BLaER1 (cell line): Measurements from ENCODE around the gene ACY1.

Experiments used
- H3K27ac ChIP-seq: shearing (Covaris generic); formaldehyde crosslinking; 2 replicates; pipeline ENCODE4 v1.8.1; 2022
- H3K27me3 ChIP-seq: shearing (Covaris generic); formaldehyde crosslinking; 2 replicates; pipeline ENCODE4 v1.8.1; 2022
- H3K36me3 ChIP-seq: shearing (Covaris generic); formaldehyde crosslinking; 2 replicates; pipeline ENCODE4 v1.8.1; 2022
- H3K4me1 ChIP-seq: shearing (Covaris generic); formaldehyde crosslinking; 2 replicates; pipeline ENCODE4 v1.8.1; 2022
- H3K4me2 ChIP-seq: shearing (Covaris generic); formaldehyde crosslinking; 2 replicates; pipeline ENCODE4 v1.8.1; 2022
- H3K4me3 ChIP-seq: shearing (Covaris generic); formaldehyde crosslinking; 2 replicates; pipeline ENCODE4 v1.8.1; 2022
- H3K9ac ChIP-seq: shearing (Covaris generic); formaldehyde crosslinking; 2 replicates; pipeline ENCODE4 v1.8.1; 2022
- H3K9me3 ChIP-seq: shearing (Covaris generic); formaldehyde crosslinking; 2 replicates; pipeline ENCODE4 v1.8.1; 2022
- H4K20me1 ChIP-seq: shearing (Covaris generic); formaldehyde crosslinking; 2 replicates; pipeline ENCODE4 v1.8.1; 2022
- Cebpa-rat ChIP-seq: shearing (Covaris generic); IDR thresholded peaks from 2 replicates; pipeline ENCODE4 v1.8.1; 2022

ACY1 gene

DNA sequence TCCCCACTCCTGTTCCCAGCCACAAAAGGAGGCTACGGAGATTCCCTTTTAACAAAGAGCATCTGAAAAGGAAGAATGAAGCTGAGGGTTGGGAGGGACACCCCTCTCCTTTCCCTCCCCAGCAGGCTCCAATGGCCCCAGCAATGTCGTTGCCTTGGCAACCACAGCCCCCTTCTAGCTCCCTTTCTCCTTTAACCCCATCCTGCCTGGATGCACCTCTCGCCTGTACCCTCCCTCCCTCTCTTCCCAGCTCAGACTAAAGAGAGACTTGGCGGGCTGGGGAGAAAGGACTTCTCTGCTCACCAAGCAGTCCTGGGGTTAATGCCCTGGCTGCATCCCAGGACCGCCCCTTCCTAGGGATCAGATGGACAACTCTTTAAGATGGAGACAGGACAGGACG is 19.4 kb downstream of the ACY1 start:
- TF ChIP-seq Cebpa-rat, result no peak
- H3K36me3 ChIP-seq, result no peaks in the 10 kb centered on the region
- H3K4me1 ChIP-seq, result peaks cover 55% of the 10 kb centered on the region
- H3K4me2 ChIP-seq, result no peak overlapping the region
- no peak overlapping the region for H3K4me3 ChIP-seq
- no peaks in the 10 kb centered on the region for H3K9me3 ChIP-seq
- H3K9ac ChIP-seq, result peak overlapping the region; percentile 4; the same call in 1 of the 2 replicates
- H3K27ac ChIP-seq, result no peak overlapping the region
- no peaks in the 10 kb centered on the region for H3K27me3 ChIP-seq
- H4K20me1 ChIP-seq, result no peaks in the 10 kb centered on the region

DNA sequence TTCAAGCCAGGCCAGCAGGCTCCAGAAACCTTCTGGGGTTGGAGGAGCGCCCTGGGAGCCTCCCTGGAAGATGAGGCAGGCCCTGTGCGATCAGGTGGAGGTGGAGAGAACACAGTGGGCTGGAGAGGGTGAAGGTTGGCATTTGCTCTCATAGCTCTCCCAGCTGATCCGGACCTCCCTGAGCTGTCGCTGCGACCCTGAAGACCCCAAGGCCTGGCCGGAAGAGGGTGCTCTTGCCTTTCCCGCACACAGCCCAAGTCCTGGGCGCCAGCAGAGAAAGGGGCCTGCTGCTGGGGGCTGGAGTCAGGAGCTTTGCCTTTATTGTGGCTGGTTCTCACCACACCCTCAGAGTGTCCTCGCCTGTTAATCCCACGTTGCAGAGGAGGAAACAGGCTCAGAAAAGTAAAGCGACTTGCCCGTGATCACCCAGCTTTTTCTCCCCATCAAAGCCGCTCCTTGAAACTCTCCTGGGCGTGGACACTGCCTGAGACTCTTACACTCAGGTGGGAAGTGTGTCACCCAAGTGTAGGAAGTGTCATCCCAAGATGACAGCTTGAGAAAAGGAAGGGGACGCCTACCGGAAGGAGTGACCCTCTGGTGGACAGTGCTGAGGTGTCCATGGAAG is 20.9 kb downstream of the ACY1 start:
- Histone ChIP-seq H3K9ac (peak overlapping the region; percentile 48; the same call in 1 of the 2 replicates), H3K27me3 (no peaks in the 10 kb centered on the region), H3K9me3 (no peaks in the 10 kb centered on the region), H3K27ac (no peak overlapping the region), H3K36me3 (no peaks in the 10 kb centered on the region), H4K20me1 (no peaks in the 10 kb centered on the region), H3K4me1 (peaks cover 55% of the 10 kb centered on the region), H3K4me2 (peak overlapping the region; percentile 76), H3K4me3 (no peak overlapping the region)
- no peak for TF ChIP-seq Cebpa-rat

DNA sequence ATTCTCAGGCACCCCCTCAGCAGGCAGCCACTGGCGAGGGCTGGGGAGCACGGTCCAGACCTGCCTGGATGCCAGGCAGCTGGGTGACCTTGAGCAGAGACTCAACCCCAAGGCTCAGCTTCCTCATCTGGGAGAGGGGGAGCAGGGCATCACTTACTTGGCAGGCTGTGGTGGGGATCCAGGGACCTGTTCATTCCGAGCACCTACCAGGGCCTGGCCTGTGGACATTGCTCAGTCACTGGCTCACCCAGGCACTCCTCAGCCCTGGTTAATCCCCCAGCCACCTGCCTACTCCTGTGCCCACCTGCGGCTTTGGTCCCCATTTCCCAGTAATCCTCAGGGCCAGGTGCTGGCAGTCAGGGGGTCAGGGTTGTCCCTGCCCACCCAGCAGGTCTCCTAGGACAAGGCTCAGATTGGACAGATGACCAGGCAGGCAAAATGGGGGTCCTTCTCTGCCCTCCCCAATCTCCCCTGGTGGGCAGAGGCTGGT is 21.6 kb downstream of the ACY1 start:
- no peak for TF ChIP-seq Cebpa-rat
- H3K4me2 ChIP-seq, result peak overlapping the region; percentile 76
- H4K20me1 ChIP-seq, result no peaks in the 10 kb centered on the region
- no peaks in the 10 kb centered on the region for H3K36me3 ChIP-seq
- H3K27ac ChIP-seq, result peak overlapping the region; percentile 64
- H3K9me3 ChIP-seq, result no peaks in the 10 kb centered on the region
- H3K9ac ChIP-seq, result peak overlapping the region; percentile 48
- no peak overlapping the region for H3K4me3 ChIP-seq
- no peaks in the 10 kb centered on the region for H3K27me3 ChIP-seq
- H3K4me1 ChIP-seq, result peaks cover 54% of the 10 kb centered on the region

DNA sequence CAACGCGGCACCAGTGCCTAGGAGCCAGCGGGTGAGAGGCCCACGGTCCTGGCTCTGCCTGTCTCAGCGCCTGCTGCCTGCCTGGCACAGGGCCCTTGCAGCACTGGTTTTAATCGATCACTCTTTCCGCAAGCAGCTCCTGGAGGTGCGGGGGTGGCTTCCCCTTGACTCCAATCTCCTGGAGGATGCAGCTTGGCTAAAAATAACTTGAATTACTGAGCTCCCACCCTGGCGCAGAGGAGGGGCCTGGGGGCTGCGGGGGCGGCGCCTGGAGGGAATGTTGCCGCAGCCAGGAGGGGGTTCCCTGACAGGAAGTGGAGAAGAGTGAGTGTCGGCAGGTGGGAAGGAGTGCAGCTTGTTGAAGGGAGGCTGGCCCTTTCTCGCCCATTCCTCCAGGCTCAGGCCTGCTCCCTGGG is 22.2 kb downstream of the ACY1 start:
- Histone ChIP-seq H3K4me3 (no peak overlapping the region), H3K27ac (peak overlapping the region; percentile 64), H3K4me1 (peaks cover 48% of the 10 kb centered on the region), H4K20me1 (no peaks in the 10 kb centered on the region), H3K27me3 (no peaks in the 10 kb centered on the region), H3K9ac (peak overlapping the region; percentile 48), H3K4me2 (peak overlapping the region; percentile 76), H3K36me3 (no peaks in the 10 kb centered on the region), H3K9me3 (no peaks in the 10 kb centered on the region)
- no peak for TF ChIP-seq Cebpa-rat

DNA sequence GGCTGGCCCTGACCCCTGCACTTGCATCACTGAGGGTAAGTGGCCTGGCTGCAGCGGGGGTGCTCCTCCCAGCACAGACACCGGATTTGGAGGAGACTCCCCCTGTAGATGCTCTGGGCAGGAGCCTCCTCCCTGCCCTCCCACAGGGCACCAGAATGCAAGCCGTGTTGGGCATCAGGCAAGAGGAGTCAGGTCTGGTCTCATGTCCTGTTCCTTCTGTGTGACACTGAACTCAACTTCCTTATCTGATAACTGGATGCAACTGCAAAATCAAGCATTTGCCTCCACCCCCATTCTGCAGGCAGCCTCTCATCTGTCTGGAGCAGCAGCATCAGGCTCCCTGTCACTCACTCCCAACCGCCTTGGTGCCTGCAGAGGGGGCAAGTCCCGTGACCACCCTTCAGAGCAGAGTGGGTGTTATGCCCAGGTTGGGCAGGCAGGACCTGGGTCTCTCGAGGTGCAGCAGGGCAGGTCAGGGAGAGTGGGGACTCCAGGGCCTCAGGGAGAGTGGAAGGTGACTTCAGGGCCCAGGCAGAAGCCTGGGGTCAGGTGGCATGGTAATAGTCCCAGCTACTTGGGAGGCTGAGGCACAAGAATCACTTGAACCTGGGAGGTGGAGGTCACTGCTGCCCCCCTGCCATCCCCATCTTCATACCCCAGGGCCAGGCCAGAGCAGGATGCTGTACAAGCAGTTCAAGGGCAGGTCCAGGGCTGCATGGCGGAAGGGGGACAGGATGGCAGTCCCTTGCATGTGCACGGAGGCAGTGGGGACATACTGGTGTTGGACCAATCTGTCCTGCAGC is 22.9 kb downstream of the ACY1 start:
- Histone ChIP-seq H3K9ac (peak overlapping the region; percentile 48), H3K4me2 (peak overlapping the region; percentile 76), H3K9me3 (no peaks in the 10 kb centered on the region), H3K4me3 (no peak overlapping the region), H3K4me1 (peaks cover 46% of the 10 kb centered on the region), H3K27me3 (no peaks in the 10 kb centered on the region), H3K27ac (0 out of 2 replicates have a peak overlapping the region, but pooled peaks have one; percentile 64), H4K20me1 (no peaks in the 10 kb centered on the region), H3K36me3 (no peaks in the 10 kb centered on the region)
- TF ChIP-seq Cebpa-rat, result no peak

DNA sequence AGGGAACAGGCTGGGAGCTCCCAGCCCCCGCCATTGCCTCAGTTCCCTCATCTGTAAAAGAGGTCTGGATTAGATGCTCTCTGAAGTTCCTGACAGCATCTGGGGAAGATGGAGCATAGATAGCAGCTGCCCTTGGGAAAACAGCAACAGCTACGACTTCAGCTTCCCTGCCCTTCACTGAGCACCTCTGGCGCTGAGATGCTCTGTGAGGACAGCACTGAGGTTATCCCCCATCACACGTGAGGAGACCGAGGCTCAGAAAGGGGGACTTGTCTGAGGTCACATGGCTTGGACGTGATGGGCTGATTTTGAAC is 23.4 kb downstream of the ACY1 start:
- Histone ChIP-seq H3K4me3 (no peak overlapping the region), H3K9me3 (no peaks in the 10 kb centered on the region), H4K20me1 (no peaks in the 10 kb centered on the region), H3K27me3 (no peaks in the 10 kb centered on the region), H3K36me3 (no peaks in the 10 kb centered on the region), H3K9ac (no peak overlapping the region), H3K4me2 (peak overlapping the region; percentile 76), H3K4me1 (peaks cover 40% of the 10 kb centered on the region), H3K27ac (no peak overlapping the region)
- TF ChIP-seq Cebpa-rat, result no peak

DNA sequence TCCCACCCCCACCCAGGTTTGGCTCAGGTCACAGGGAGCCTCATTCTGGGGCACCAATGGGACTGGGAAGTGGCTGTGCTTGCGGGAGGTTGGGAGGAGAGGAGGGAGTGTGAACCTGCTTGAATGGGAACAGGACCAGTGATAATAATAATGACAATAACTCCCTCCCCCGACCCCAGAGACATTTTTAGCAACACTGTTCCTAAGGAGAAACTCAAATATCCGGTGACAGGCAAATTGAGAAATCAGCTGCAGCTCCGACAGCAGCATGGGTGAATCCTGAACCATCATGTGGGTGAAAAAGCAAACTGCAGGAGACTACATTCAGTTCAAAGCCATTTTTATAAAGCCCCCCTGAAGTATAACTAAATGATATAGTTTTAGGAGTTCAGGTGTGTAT is 24.0 kb downstream of the ACY1 start:
- Histone ChIP-seq H3K4me2 (no peak overlapping the region), H3K27ac (no peak overlapping the region), H3K9me3 (no peaks in the 10 kb centered on the region), H3K9ac (no peak overlapping the region), H3K4me1 (peaks cover 35% of the 10 kb centered on the region), H4K20me1 (no peaks in the 10 kb centered on the region), H3K27me3 (no peaks in the 10 kb centered on the region), H3K36me3 (no peaks in the 10 kb centered on the region), H3K4me3 (no peak overlapping the region)
- no peak for TF ChIP-seq Cebpa-rat

DNA sequence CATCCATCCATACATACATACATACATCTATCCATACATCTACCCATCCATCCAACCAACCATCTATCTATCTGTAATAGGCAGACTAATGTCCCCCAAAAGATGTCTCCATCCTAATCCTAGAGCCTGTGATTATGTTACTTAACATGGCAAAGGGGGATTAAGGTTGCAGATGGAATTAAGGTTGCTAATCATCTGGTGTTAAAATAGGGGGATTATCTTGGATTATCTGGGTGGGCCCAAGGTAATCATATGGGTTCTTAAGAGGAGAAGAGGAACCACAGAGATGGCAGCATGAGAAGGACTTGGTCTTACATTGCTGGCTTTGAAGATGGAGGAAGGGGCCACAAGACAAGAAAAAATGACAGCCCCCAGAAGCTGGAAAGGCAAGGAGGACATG is 27.1 kb downstream of the ACY1 start:
- Histone ChIP-seq H3K27me3 (no peaks in the 10 kb centered on the region), H3K9me3 (no peaks in the 10 kb centered on the region), H3K4me3 (no peak overlapping the region), H3K9ac (no peak overlapping the region), H3K4me2 (no peak overlapping the region), H3K27ac (no peak overlapping the region), H3K36me3 (no peaks in the 10 kb centered on the region), H4K20me1 (no peaks in the 10 kb centered on the region), H3K4me1 (peaks cover 43% of the 10 kb centered on the region)
- TF ChIP-seq Cebpa-rat, result no peak

DNA sequence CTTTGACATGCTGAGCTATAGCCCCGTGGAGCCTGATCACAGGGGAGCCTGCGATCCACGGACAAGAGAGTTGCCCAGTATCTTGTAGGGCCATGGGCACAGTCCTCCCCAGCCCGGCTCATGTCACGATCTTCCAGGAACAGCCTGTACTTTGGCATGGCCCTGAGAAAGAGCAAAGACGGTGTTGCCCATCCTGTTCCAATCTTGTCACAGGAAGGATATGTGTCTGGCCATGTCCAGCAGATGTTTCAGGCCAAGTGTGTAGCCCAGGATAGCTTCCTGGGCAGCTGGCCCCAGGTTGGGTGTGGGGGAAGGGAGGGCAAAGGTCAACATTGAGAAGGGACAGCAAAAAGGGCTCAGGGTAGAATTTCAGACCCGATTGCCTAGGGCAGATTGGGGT is 29.4 kb downstream of the ACY1 start:
- no peak for TF ChIP-seq Cebpa-rat

More for the DNA sequence above, 29.4 kb downstream of the ACY1 start:
- Histone ChIP-seq H3K36me3 (no peaks in the 10 kb centered on the region), H3K27me3 (no peaks in the 10 kb centered on the region), H3K9ac (no peak overlapping the region), H3K4me3 (no peak overlapping the region), H4K20me1 (no peaks in the 10 kb centered on the region), H3K4me2 (0 out of 2 replicates have a peak overlapping the region, but pooled peaks have one; percentile 11), H3K9me3 (no peaks in the 10 kb centered on the region), H3K27ac (no peak overlapping the region), H3K4me1 (peaks cover 51% of the 10 kb centered on the region)
